HepG2 (cell line): Measurements from ENCODE around the gene SMO. TPM values are rescaled to one million over a fixed set of nuclear protein-coding genes. Genes with fewer than 3 reads are reported as not detected.
A peak's percentile ranks its signal among the peaks of the same experiment; 100 is the strongest.

Experiments
- AFF4 ChIP-seq: sonication (generic); formaldehyde crosslinking; IDR thresholded peaks from 2 replicates; pipeline ENCODE4 v1.4.0; 2020; ENCODE audit warnings: missing genetic modification reagents
- DRAP1 ChIP-seq: IDR thresholded peaks from 2 replicates; pipeline ENCODE4 v1.6.1; 2016; ENCODE audit warnings: missing genetic modification reagents, missing compliant biosample characterization
- ERF ChIP-seq: IDR thresholded peaks from 2 replicates; pipeline ENCODE4 v1.6.1; 2018; ENCODE audit warnings: missing biosample characterization, missing genetic modification reagents
- ETS1 ChIP-seq: sonication (generic); formaldehyde crosslinking; IDR thresholded peaks from 2 replicates; pipeline ENCODE4 v1.4.0; 2020; ENCODE audit warnings: missing genetic modification reagents
- FOXP1 ChIP-seq, 2 experiments: fragments of 450-650 bp in 1 of 2; IDR thresholded peaks; 2 replicates each; pipeline ENCODE4 v1.6.1; 2017 to 2018; ENCODE audit warnings: antibody characterized with exemption in 1 of 2
- GFI1 ChIP-seq: sonication (generic); formaldehyde crosslinking; IDR thresholded peaks from 2 replicates; pipeline ENCODE4 v1.5.0; 2020; ENCODE audit warnings: missing genetic modification reagents, mild to moderate bottlenecking, borderline replicate concordance
- HOXA5 ChIP-seq: sonication (generic); formaldehyde crosslinking; IDR thresholded peaks from 2 replicates; pipeline ENCODE4 v1.4.0; 2020; ENCODE audit warnings: missing genetic modification reagents
- NR2C2 ChIP-seq: sonication (generic); formaldehyde crosslinking; IDR thresholded peaks from 2 replicates; pipeline ENCODE4 v1.4.0; 2020; ENCODE audit warnings: missing genetic modification reagents, mild to moderate bottlenecking, moderate library complexity, borderline replicate concordance
- PAX8 ChIP-seq: sonication (generic); formaldehyde crosslinking; IDR thresholded peaks from 2 replicates; pipeline ENCODE4 v1.8.0; 2022; ENCODE audit warnings: mild to moderate bottlenecking, missing genetic modification reagents, borderline replicate concordance
- PBX2 ChIP-seq: IDR thresholded peaks from 2 replicates; pipeline ENCODE4 v1.6.1; 2016; ENCODE audit warnings: control low read depth
- SAFB2 ChIP-seq: sonication (generic); formaldehyde crosslinking; IDR thresholded peaks from 2 replicates; pipeline ENCODE4 v1.5.1; 2020; ENCODE audit warnings: missing genetic modification reagents, low read depth, mild to moderate bottlenecking, borderline replicate concordance
- SP140L ChIP-seq: sonication (generic); formaldehyde crosslinking; IDR thresholded peaks from 2 replicates; pipeline ENCODE4 v1.4.0; 2020; ENCODE audit warnings: missing genetic modification reagents, borderline replicate concordance
- TMF1 ChIP-seq: sonication (generic); formaldehyde crosslinking; IDR thresholded peaks from 2 replicates; pipeline ENCODE4 v1.8.1; 2022; ENCODE audit warnings: low read depth, missing genetic modification reagents
- ZFX ChIP-seq: sonication (generic); formaldehyde crosslinking; IDR thresholded peaks from 2 replicates; pipeline ENCODE4 v1.4.0; 2020; ENCODE audit warnings: mild to moderate bottlenecking, low read depth, missing genetic modification reagents, moderate library complexity
- ZNF484 ChIP-seq: sonication (generic); formaldehyde crosslinking; IDR thresholded peaks from 2 replicates; pipeline ENCODE4 v1.5.1; 2020; ENCODE audit warnings: mild to moderate bottlenecking, low read depth, missing genetic modification reagents, borderline replicate concordance
- ZNF501 ChIP-seq: sonication (generic); formaldehyde crosslinking; IDR thresholded peaks from 2 replicates; pipeline ENCODE4 v1.5.1; 2020; ENCODE audit warnings: mild to moderate bottlenecking, moderate library complexity, missing genetic modification reagents
- ZNF512 ChIP-seq: sonication (generic); formaldehyde crosslinking; IDR thresholded peaks from 2 replicates; pipeline ENCODE4 v1.4.0; 2020; ENCODE audit warnings: mild to moderate bottlenecking, missing genetic modification reagents
- ZNF704 ChIP-seq: sonication (generic); formaldehyde crosslinking; IDR thresholded peaks from 2 replicates; pipeline ENCODE4 v1.8.1; 2023; ENCODE audit warnings: mild to moderate bottlenecking, inconsistent platforms, moderate library complexity, missing genetic modification reagents, borderline replicate concordance
- polyA plus RNA-seq, 8 experiments: library from polyadenylated mRNA; depleted of rRNA in 3 of 8; stranded (reverse) in 7 of 8; unstranded in 1 of 8; fragments of >200 nt; fragmentation: Illumina TruSeq in 4 of 8; extraction: Trizol in 4 of 8; gene quantifications; 2 replicates each; pipeline versions ENCODE4 v1.2.1 to v1.2.3, GENCODE V29; 2011 to 2016; ENCODE audit warnings: low read depth in 4 of 8, missing spikeins in 1 of 8, mixed read lengths in 1 of 8; ENCODE audit not compliant: insufficient read depth in 1 of 8
- total RNA-seq, 5 experiments: library from RNA; depleted of rRNA; stranded (reverse); fragments of >200 nt; fragmentation: Illumina TruSeq; extraction: Trizol; gene quantifications; 2 replicates each; pipeline ENCODE4 v1.2.3, GENCODE V29; 2016; ENCODE audit warnings: low read depth in 1 of 5

SMO gene
- total and polyA plus RNA-seq, 2 of the 13 experiments (the other 11 are each of a cell fraction or from before 2014, with no cell fraction given) = 23.8 to 32.3 TPM

GRCh38 chr7:129224251-129225205, 36.1 kb downstream of the SMO start, which contains the start of gene AHCYL2 (continued):
- TF ChIP-seq SP140L (CRISPR knock-in tag) (no peak), SAFB2 (CRISPR knock-in tag) (no peak), ZNF704 (CRISPR knock-in tag) (no peak), ETS1 (CRISPR knock-in tag) (no peak), TMF1 (CRISPR knock-in tag) (0 out of 2 replicates have a peak, but pooled peaks have one; percentile 36), ZFX (CRISPR knock-in tag) (peak; percentile 54), AFF4 (no peak), ZNF501 (peak; percentile 82), NR2C2 (peak; percentile 90), GFI1 (CRISPR knock-in tag) (no peak), FOXP1 (IDR thresholded peaks at IDR 0.05) (no peak), FOXP1 (CRISPR knock-in tag; IDR thresholded peaks at IDR 0.05) (no peak), PAX8 (CRISPR knock-in tag) (no peak), ZNF512 (CRISPR knock-in tag) (no peak), DRAP1 (peak; percentile 35; the same call in 1 of the 2 replicates), PBX2 (CRISPR knock-in tag) (no peak), ZNF484 (no peak), HOXA5 (CRISPR knock-in tag) (no peak), ERF (0 out of 2 replicates have a peak, but pooled peaks have one; percentile 19)
